HepG2 (cell line): ENCODE results near the gene LUC7L. TPM values are rescaled to one million over a fixed set of nuclear protein-coding genes. Genes with fewer than 3 reads are reported as not detected.

Experiments used
- ATAC-seq: fragments of 200-7000 bp; cut with Tn5 transposase; 3 replicates; pipeline ENCODE4 v1.9.1; 2020; ENCODE audit warnings: mild to moderate bottlenecking, moderate library complexity
- BruUV-seq: library from RNA; stranded (reverse); fragments of 400-500 nt; replicated peaks from 2 replicates; lab custom pipeline; 2021; lab: Mats Ljungman, UMichigan
- CTCF ChIA-PET: fragments of 300-600 bp; formaldehyde crosslinking; extraction: SDS; loops from one replicate; lab custom pipeline; 2021; ENCODE audit warnings: low total read pairs, inconsistent platforms, low intra/inter-chr PET ratio; lab: Yijun Ruan, JAX
- POLR2A ChIA-PET: fragments of 350-600 bp; sonication (Branson Sonifier 250); formaldehyde crosslinking; loops from one replicate; lab custom pipeline; 2020; ENCODE audit warnings: antibody characterized with exemption, inconsistent platforms; lab: Yijun Ruan, JAX
- DNase-seq: peaks from one replicate; pipeline ENCODE4 v3.0.0-alpha.2; 2015; ENCODE audit warnings: low spot score
- FAIRE-seq: peaks from 3 replicates; lab custom pipeline; 2011; peaks lifted over from hg19 to GRCh38; lab: Jason Lieb, UNC
- H2AFZ ChIP-seq: one replicate; pipeline ENCODE4 v1.6.1; 2011; ENCODE audit warnings: low read length, inconsistent platforms
- H3K27ac ChIP-seq: fragments of 300-600 bp; 3 replicates; pipeline ENCODE4 v1.8.0; 2011; ENCODE audit warnings: mixed run types, mild to moderate bottlenecking, mixed read lengths, low read length, inconsistent platforms; ENCODE audit not compliant: insufficient read depth; ENCODE audit errors: extremely low read length
- H3K27me3 ChIP-seq, 2 experiments: fragments of 200-600 bp in 1 of 2; 2 replicates in 1 of 2; 3 replicates in 1 of 2; pipeline versions ENCODE4 v1.6.0 to v1.8.0; 2011; ENCODE audit warnings: low read length in 2 of 2, mild to moderate bottlenecking in 2 of 2, moderate library complexity in 2 of 2, inconsistent platforms in 1 of 2; ENCODE audit not compliant: insufficient read depth in 2 of 2, control insufficient read depth in 1 of 2
- H3K36me3 ChIP-seq, 2 experiments: fragments of 200-600 bp in 1 of 2; replicated peaks in 1 of 2; 2 replicates in 1 of 2; 3 replicates in 1 of 2; pipeline versions ENCODE4 v1.5.1 to v1.8.0; 2011; ENCODE audit warnings: low read length in 2 of 2, inconsistent platforms in 1 of 2; ENCODE audit not compliant: insufficient read depth in 2 of 2, control insufficient read depth in 1 of 2
- H3K4me1 ChIP-seq: 2 replicates; pipeline ENCODE4 v1.5.1; 2012; ENCODE audit warnings: low read length, inconsistent platforms; ENCODE audit not compliant: insufficient read depth
- H3K4me2 ChIP-seq: 2 replicates; pipeline ENCODE4 v1.6.0; 2011; ENCODE audit warnings: low read depth, low read length, inconsistent platforms
- H3K4me3 ChIP-seq, 3 experiments: fragments of 200-600 bp in 1 of 3; sonication (generic), shearing (Covaris generic) in 1 of 3; replicated peaks in 1 of 3; 2 replicates each; pipeline ENCODE4 v1.5.1; 2011 to 2016; ENCODE audit warnings: low read length in 3 of 3, inconsistent platforms in 2 of 3, low read depth in 2 of 3, mild to moderate bottlenecking in 2 of 3, control low read depth in 1 of 3, mixed read lengths in 1 of 3; ENCODE audit not compliant: insufficient read depth in 1 of 3
- H3K79me2 ChIP-seq: one replicate; pipeline ENCODE4 v1.6.1; 2011; ENCODE audit warnings: low read length, inconsistent platforms; ENCODE audit not compliant: insufficient read depth
- H3K9ac ChIP-seq: 2 replicates; pipeline ENCODE4 v1.6.0; 2011; ENCODE audit warnings: mild to moderate bottlenecking, low read depth, low read length, inconsistent platforms; ENCODE audit not compliant: insufficient read depth
- H3K9me3 ChIP-seq: 2 replicates; pipeline ENCODE4 v1.5.1; 2012; ENCODE audit warnings: mild to moderate bottlenecking, low read length
- H4K20me1 ChIP-seq: 2 replicates; pipeline ENCODE4 v1.6.0; 2011; ENCODE audit warnings: inconsistent platforms, mild to moderate bottlenecking, low read length, moderate library complexity; ENCODE audit not compliant: insufficient read depth
- ATRX ChIP-seq: sonication (generic); formaldehyde crosslinking; IDR thresholded peaks from 2 replicates; pipeline ENCODE4 v1.4.0; 2020; ENCODE audit warnings: missing genetic modification reagents, borderline replicate concordance
- CENPBD1 ChIP-seq: sonication (generic); formaldehyde crosslinking; IDR thresholded peaks from 2 replicates; pipeline ENCODE4 v1.8.0; 2022; ENCODE audit warnings: missing genetic modification reagents, low read depth, mild to moderate bottlenecking, borderline replicate concordance
- FOSL1 ChIP-seq: sonication (generic); formaldehyde crosslinking; IDR thresholded peaks from 2 replicates; pipeline ENCODE4 v1.9.0; 2021; ENCODE audit warnings: missing genetic modification reagents, borderline replicate concordance
- FUBP1 ChIP-seq: sonication (generic); formaldehyde crosslinking; IDR thresholded peaks from 2 replicates; pipeline ENCODE4 v1.5.1; 2020; ENCODE audit warnings: missing genetic modification reagents, mild to moderate bottlenecking, borderline replicate concordance
- HCFC1 ChIP-seq: fragments of 150-350 bp; IDR thresholded peaks from 2 replicates; pipeline ENCODE4 v1.6.1; 2014; ENCODE audit warnings: low read depth, low read length
- IKZF1 ChIP-seq: fragments of 450-650 bp; IDR thresholded peaks from 2 replicates; pipeline ENCODE4 v1.7.1; 2016
- IRX3 ChIP-seq: sonication (generic); formaldehyde crosslinking; IDR thresholded peaks from 2 replicates; pipeline ENCODE4 v1.8.1; 2023; ENCODE audit warnings: mild to moderate bottlenecking, low read depth, missing genetic modification reagents, borderline replicate concordance
- LCORL ChIP-seq, 2 experiments: fragments of 450-650 bp in 1 of 2; sonication (generic) in 1 of 2; formaldehyde crosslinking in 1 of 2; IDR thresholded peaks; 2 replicates each; pipeline versions ENCODE4 v1.5.0 to v1.6.1; 2017 to 2020; ENCODE audit warnings: antibody characterized with exemption in 1 of 2, missing genetic modification reagents in 1 of 2
- MLLT10 ChIP-seq: sonication (generic); formaldehyde crosslinking; IDR thresholded peaks from 2 replicates; pipeline ENCODE4 v1.4.0; 2020; ENCODE audit warnings: missing genetic modification reagents
- MYPOP ChIP-seq: sonication (generic); formaldehyde crosslinking; IDR thresholded peaks from 2 replicates; pipeline ENCODE4 v1.8.1; 2023; ENCODE audit warnings: mild to moderate bottlenecking, moderate library complexity, missing genetic modification reagents
- PPARG ChIP-seq: conservative IDR thresholded peaks from 2 replicates; pipeline ENCODE4 v1.6.1; 2016; ENCODE audit warnings: missing biosample characterization, missing genetic modification reagents
- SKI ChIP-seq: fragments of 450-650 bp; IDR thresholded peaks from one replicate; pipeline ENCODE4 v1.6.1; 2018; ENCODE audit warnings: mild to moderate bottlenecking; ENCODE audit not compliant: partially characterized antibody
- THAP11 ChIP-seq: IDR thresholded peaks from 2 replicates; pipeline ENCODE4 v1.6.1; 2016; ENCODE audit warnings: missing biosample characterization, missing genetic modification reagents
- ZFP37 ChIP-seq: sonication (generic); formaldehyde crosslinking; IDR thresholded peaks from 2 replicates; pipeline ENCODE4 v1.4.0; 2020; ENCODE audit warnings: missing genetic modification reagents, borderline replicate concordance
- ZNF607 ChIP-seq: sonication (generic); formaldehyde crosslinking; IDR thresholded peaks from 2 replicates; pipeline ENCODE4 v1.5.1; 2020; ENCODE audit warnings: missing genetic modification reagents, mild to moderate bottlenecking, borderline replicate concordance
- WGBS: methylation state at CpG from one replicate; pipeline ENCODE4 v1.1.6; 2017; ENCODE audit warnings: low lambda C conversion rate; 5-methylcytosine and 5-hydroxymethylcytosine counted together
- in situ Hi-C: cut with HindIII; loops from 2 replicates; pipeline ENCODE4 v1.10.0; 2017; ENCODE audit warnings: low pct_unique_long_range_greater_than_20kb; ENCODE audit not compliant: extremely low pct_ligation_motif_present
- intact Hi-C: fragments of 100-400 bp; cut with micrococcal nuclease; formaldehyde crosslinking; loops from one replicate; pipeline ENCODE4 v1.10.0; 2022; ENCODE audit not compliant: unreplicated experiment
- polyA plus RNA-seq, 8 experiments: library from polyadenylated mRNA; depleted of rRNA in 3 of 8; stranded (reverse) in 7 of 8; unstranded in 1 of 8; fragments of >200 nt; fragmentation: Illumina TruSeq in 4 of 8; extraction: Trizol in 4 of 8; gene quantifications; 2 replicates each; pipeline versions ENCODE4 v1.2.1 to v1.2.3, GENCODE V29; 2011 to 2016; ENCODE audit warnings: low read depth in 4 of 8, missing spikeins in 1 of 8, mixed read lengths in 1 of 8; ENCODE audit not compliant: insufficient read depth in 1 of 8
- total RNA-seq, 5 experiments: library from RNA; depleted of rRNA; stranded (reverse); fragments of >200 nt; fragmentation: Illumina TruSeq; extraction: Trizol; gene quantifications; 2 replicates each; pipeline ENCODE4 v1.2.3, GENCODE V29; 2016; ENCODE audit warnings: low read depth in 1 of 5

Gene LUC7L
- total and polyA plus RNA-seq, 2 of the 13 experiments (the other 11 are each of a cell fraction or from before 2014, with no cell fraction given), result 48.7 to 56.9 TPM

- Histone ChIP-seq H3K9ac (no peak overlapping the region), H3K27me3 (no peaks in the 10 kb centered on the region), H3K4me3 (no peak overlapping the region), H3K4me1 (peaks cover 24% of the 10 kb centered on the region), H2AFZ (no peak overlapping the region), H3K4me2 (no peak overlapping the region), H3K36me3 (no peaks in the 10 kb centered on the region), H3K27ac (no peak overlapping the region), H3K79me2 (no peaks in the 10 kb centered on the region), H4K20me1 (no peaks in the 10 kb centered on the region), H3K9me3 (no peaks in the 10 kb centered on the region)
- CTCF ChIA-PET, result no interaction called here
- intact Hi-C loops (no loop called here), in situ Hi-C loops (no loop called here)
- no peak for FAIRE-seq
- BruUV-seq, result no TSS peak
- WGBS, result 95% methylated on average over 10 of the region's 10 CpGs
- ATAC-seq, result no peak
- TF ChIP-seq THAP11 (CRISPR knock-in tag), result no peak
- no peak for TF ChIP-seq LCORL (IDR thresholded peaks at IDR 0.05)
- TF ChIP-seq LCORL (CRISPR knock-in tag; IDR thresholded peaks at IDR 0.05), result no peak
- no peak for TF ChIP-seq CENPBD1 (CRISPR knock-in tag)
- no peak for TF ChIP-seq FUBP1 (CRISPR knock-in tag)
- no peak for TF ChIP-seq ATRX (CRISPR knock-in tag)
- no peak for TF ChIP-seq MYPOP
- no peak for TF ChIP-seq FOSL1 (CRISPR knock-in tag)
- no peak for TF ChIP-seq IRX3 (CRISPR knock-in tag)
- TF ChIP-seq IKZF1, result no peak
- no peak for TF ChIP-seq PPARG (CRISPR knock-in tag)
- no peak for TF ChIP-seq ZFP37 (CRISPR knock-in tag)
- TF ChIP-seq MLLT10 (CRISPR knock-in tag), result no peak
- no peak for TF ChIP-seq SKI
- no peak for TF ChIP-seq ZNF607 (CRISPR knock-in tag)
- TF ChIP-seq HCFC1, result no peak
- POLR2A ChIA-PET, result interaction anchor here (0.6 kb wide), 1 partner anchor 98 kb away, joined by 3 read pairs; no protein-coding TSS in a partner anchor
- DNase-seq, result no peak
These were observed 13.0 kb upstream of the LUC7L start for GRCh38 chr16:242281-242680.
